Chondrocyte (in vitro differentiated cells): ENCODE measurements around the gene PNLDC1. TPM values are rescaled to one million over a fixed set of nuclear protein-coding genes. Genes with fewer than 3 reads are reported as not detected.
"Not testable (repeated sequence)": the region's sequence is repeated elsewhere in the genome, so short reads cannot be mapped to it uniquely, and the experiment has no call there.

Source experiments
- DNase-seq: peaks from one replicate; pipeline ENCODE4 v3.0.0; 2021; ENCODE audit warnings: mixed read lengths, low spot score
- H3K27ac Mint-ChIP-seq: one replicate; pipeline ENCODE4 v1.8.0; 2021; ENCODE audit warnings: mild to moderate bottlenecking, moderate library complexity, mixed read lengths; ENCODE audit not compliant: unreplicated experiment
- H3K27me3 Mint-ChIP-seq: 2 replicates; pipeline ENCODE4 v1.8.0; 2021; ENCODE audit warnings: low read depth, mixed read lengths
- H3K36me3 Mint-ChIP-seq: 2 replicates; pipeline ENCODE4 v1.8.0; 2021; ENCODE audit warnings: low read depth, mixed read lengths
- H3K4me1 Mint-ChIP-seq: 2 replicates; pipeline ENCODE4 v1.8.0; 2021; ENCODE audit warnings: low read depth, mild to moderate bottlenecking, mixed read lengths
- H3K4me3 Mint-ChIP-seq: one replicate; pipeline ENCODE4 v1.8.0; 2021; ENCODE audit warnings: mild to moderate bottlenecking, moderate library complexity, mixed read lengths; ENCODE audit not compliant: unreplicated experiment
- H3K9me3 Mint-ChIP-seq: 2 replicates; pipeline ENCODE4 v1.8.0; 2021; ENCODE audit warnings: low read depth, mixed read lengths
- CTCF ChIP-seq: fragments of 200-600 bp; sonication (generic); IDR thresholded peaks from 2 replicates; pipeline ENCODE4 v1.5.0; 2021; ENCODE audit warnings: antibody characterized with exemption, mild to moderate bottlenecking, moderate library complexity
- total RNA-seq: library from RNA; stranded (reverse); gene quantifications from 3 replicates; pipeline ENCODE4 v1.2.1, GENCODE V29; 2021

Gene PNLDC1
- total RNA-seq, 1 donor from 2014 or later, result not detected

GRCh38 chr6:159823953-159824352 lies 23.9 kb downstream of the PNLDC1 start:
- no peak for TF ChIP-seq CTCF
- Mint-ChIP-seq H3K4me3 (no peak overlapping the region), H3K4me1 (peaks cover 10% of the 10 kb centered on the region), H3K9me3 (no peaks in the 10 kb centered on the region), H3K27me3 (peaks cover 12% of the 10 kb centered on the region), H3K27ac (no peak overlapping the region), H3K36me3 (no peaks in the 10 kb centered on the region)
- no peak for DNase-seq

GRCh38 chr6:159824690-159825089 lies 24.6 kb downstream of the PNLDC1 start:
- H3K36me3 Mint-ChIP-seq, H3K4me3 Mint-ChIP-seq, DNase-seq, H3K27ac Mint-ChIP-seq, H3K27me3 Mint-ChIP-seq, H3K9me3 Mint-ChIP-seq: not testable (repeated sequence)
- H3K4me1 Mint-ChIP-seq, result peaks cover 14% of the 10 kb centered on the region

GRCh38 chr6:159826004-159826403 lies 25.9 kb downstream of the PNLDC1 start:
- Mint-ChIP-seq H3K4me3 (no peak overlapping the region), H3K4me1 (peaks cover 14% of the 10 kb centered on the region), H3K36me3 (no peaks in the 10 kb centered on the region), H3K9me3 (no peaks in the 10 kb centered on the region), H3K27ac (no peak overlapping the region), H3K27me3 (peaks cover 2% of the 10 kb centered on the region)
- no peak for TF ChIP-seq CTCF
- no peak for DNase-seq

- DNase-seq, result no peak
- TF ChIP-seq CTCF, result no peak
- H3K27me3 Mint-ChIP-seq, result peaks cover 2% of the 10 kb centered on the region
- peaks cover 14% of the 10 kb centered on the region for H3K4me1 Mint-ChIP-seq
- no peaks in the 10 kb centered on the region for H3K9me3 Mint-ChIP-seq
- no peak overlapping the region for H3K4me3 Mint-ChIP-seq
- no peaks in the 10 kb centered on the region for H3K36me3 Mint-ChIP-seq
- no peak overlapping the region for H3K27ac Mint-ChIP-seq
Measured at GRCh38 chr6:159826968-159827647, 27.0 kb downstream of the PNLDC1 start.

GRCh38 chr6:159828074-159828473 lies 28.0 kb downstream of the PNLDC1 start:
- H3K36me3 Mint-ChIP-seq, result no peaks in the 10 kb centered on the region
- peaks cover 14% of the 10 kb centered on the region for H3K4me1 Mint-ChIP-seq
- H3K27me3 Mint-ChIP-seq, result no peaks in the 10 kb centered on the region
- H3K27ac Mint-ChIP-seq, result no peak overlapping the region
- no peak for DNase-seq
- TF ChIP-seq CTCF, result no peak
- H3K9me3 Mint-ChIP-seq, result no peaks in the 10 kb centered on the region
- H3K4me3 Mint-ChIP-seq, result no peak overlapping the region

GRCh38 chr6:159829526-159829925 lies 29.4 kb downstream of the PNLDC1 start:
- Mint-ChIP-seq H3K27ac (no peak overlapping the region), H3K4me3 (no peak overlapping the region), H3K9me3 (no peaks in the 10 kb centered on the region), H3K36me3 (no peaks in the 10 kb centered on the region), H3K4me1 (peaks cover 14% of the 10 kb centered on the region), H3K27me3 (no peaks in the 10 kb centered on the region)
- no peak for DNase-seq
- TF ChIP-seq CTCF, result no peak
